KG1 (cell line): ENCODE measurements around the gene EHMT2.
"Not testable (repeated sequence)": the region's sequence is repeated elsewhere in the genome, so short reads cannot be mapped to it uniquely, and the experiment has no call there.

ENCODE experiments used
- DNase-seq: peaks from one replicate; lab custom pipeline; 2025; lab: John Stamatoyannopoulos, UW

EHMT2 gene

DNA sequence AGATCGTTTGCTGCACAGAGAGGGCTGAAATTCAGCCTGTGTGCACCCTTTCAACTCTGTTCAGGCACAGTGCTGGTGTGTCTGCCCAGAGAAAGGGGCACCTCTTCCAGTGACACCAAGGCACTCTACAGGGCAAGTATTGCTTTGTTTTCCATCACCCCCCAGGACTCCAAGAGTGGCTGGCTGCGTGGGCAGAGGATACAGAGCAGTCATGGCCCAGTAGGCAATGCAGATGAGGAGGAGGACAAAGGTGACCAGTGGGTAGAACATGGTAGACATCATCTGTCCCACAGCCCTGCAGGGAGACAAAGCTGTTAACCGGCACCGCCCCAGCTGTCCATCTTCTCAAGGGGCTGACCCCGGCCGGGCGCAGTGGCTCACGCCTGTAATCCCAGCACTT lies 28.2 kb downstream of the EHMT2 start:
- no peak for DNase-seq

DNA sequence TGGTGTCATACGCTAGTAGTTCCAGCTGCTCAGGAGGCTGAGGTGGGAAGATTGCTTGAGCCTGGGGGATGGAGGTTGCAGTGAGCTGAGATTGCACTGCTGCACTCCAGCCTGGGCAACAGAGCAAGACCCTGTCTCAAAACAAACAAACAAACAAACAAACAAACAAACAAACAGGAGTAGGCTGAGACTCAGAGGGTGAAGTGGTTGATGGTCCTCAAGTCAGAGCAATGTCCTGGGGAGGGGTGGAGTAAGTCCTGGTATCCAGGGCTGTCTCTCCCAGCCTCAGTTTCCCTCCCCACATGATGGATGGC lies 28.9 kb downstream of the EHMT2 start:
- not testable (repeated sequence) for DNase-seq

DNA sequence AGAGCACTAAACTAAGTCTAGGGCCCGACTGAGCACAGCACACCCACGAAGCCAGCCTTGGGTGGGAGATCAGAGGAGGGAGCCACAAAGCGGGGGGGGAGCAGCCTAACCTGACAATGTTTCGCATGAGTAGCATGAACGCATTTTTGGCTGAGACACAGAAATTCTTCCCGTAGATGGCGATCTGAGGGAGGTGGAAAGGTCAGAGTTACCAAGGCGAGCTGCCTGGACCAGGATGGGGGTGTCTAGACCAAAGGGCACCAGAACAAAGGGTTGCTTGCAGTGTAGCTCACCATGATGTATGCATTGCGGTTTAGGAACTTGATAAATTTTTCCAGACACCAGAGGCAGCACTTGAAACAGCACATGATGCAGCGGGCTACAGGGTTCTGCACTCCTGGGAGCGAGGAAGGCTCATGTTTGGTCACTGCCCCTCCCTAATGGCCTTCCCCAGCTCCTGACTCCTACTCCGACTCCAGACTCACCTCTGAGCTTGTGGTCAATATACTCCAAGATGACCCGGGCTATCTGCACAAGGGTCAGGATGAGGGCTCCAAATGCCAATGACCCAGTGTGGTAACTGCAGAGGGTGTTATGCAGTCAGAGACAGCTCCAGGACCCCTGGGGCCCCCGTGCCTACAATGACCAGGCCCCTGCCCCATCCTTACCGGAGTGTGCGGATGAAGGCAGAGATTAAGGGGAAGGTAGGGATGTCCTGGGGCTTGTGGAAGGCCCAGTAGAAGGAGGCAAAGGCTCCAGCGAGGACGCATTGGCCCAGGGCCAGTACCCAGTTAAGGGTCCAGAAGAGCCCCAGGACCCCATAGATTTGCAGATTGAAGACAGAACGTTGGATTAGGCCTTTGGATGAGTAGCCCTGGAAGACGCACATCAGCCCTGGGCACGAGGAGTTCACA lies 32.0 kb downstream of the EHMT2 start:
- DNase-seq: no peak

DNA sequence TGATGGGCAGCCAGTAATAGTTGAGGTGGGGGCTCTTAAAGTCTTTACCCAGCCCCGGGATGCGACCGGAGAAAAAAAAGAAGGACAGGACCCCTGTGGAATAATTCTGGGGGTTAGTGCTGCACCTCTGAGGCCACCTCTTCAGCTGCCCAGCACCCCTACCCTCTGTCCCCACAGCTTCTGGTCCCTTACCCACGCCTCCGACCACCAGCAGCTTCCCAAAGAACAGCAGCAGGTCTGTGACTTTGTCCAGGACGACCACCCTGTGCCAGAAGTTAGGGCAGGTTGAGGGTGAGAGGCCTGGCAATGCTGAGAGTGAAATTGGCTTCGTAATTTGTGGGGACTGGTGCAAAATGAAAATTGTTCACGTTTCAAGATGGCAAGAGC lies 32.7 kb downstream of the EHMT2 start:
- no peak for DNase-seq

DNA sequence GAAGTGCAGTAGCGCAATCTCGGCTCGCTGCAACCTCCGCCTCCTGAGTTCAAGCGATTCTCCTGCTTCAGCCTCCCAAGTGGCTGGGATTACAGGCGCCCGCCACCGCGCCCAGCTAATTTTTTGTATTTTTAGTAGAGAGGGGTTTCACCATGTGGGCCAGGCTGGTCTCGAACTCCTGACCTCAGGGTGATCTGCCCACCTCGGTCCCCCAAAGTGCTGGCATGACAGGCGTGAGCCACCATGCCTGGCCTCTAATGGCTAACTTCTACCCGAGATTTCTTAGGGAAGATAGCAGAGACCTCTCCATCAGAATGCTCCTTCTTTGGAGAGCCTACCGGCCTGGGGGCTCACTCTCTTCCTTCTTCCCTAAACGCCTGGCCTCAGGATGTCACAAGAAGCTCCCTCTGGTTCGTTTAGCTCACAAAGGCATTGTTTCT lies 33.4 kb downstream of the EHMT2 start:
- DNase-seq: peak; percentile 2

DNA sequence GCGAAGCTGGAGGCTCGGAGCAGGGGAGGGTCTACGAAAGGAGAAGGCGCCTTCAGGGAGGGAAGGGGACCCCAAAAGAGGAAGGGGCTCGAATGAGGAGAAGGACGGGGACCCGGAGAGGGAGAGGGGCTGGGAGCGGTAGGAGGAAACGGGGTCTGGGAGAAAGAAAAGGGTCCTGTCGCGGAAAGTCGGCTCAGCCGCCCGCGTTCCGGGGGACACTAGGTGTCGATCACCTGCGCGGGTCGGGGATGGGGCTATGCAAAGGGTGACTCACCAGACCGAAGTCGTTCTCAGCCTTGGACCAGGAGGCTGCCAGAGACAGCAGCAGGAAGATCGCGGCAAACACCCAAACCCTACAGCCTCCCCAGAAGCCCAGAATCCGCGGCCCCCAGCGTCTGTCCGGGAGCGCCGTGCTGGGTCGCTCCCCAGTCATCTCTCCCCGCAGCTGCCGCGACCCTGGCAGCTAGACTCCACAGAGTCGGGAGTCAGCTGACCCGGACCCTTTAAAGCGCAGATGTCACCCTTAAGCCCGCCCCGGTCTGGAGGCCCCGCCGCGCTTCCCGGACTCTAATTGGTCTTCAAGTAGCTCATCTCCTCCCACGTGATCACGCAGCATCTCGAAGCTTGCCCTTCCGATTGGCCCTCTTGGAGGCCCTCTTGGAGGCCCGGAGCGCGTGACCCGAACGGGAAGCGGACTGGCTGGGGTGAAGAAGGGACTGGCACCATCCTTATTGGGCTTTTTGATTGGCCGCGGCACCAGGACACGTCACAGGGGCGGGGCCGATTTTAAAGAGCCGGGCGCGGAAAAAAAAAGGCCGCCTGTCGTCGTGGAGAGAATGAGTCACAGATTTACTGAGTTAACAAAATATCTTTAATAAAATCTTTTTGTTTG lies 34.9 kb downstream of the EHMT2 start, which contains the start of gene NEU1:
Gene NEU1, minus strand, starts transcription at position 478 of the 892 bp plus-strand sequence. Its CDS starts 45 bp downstream, at position 433.
- DNase-seq: peak; percentile 95

DNA sequence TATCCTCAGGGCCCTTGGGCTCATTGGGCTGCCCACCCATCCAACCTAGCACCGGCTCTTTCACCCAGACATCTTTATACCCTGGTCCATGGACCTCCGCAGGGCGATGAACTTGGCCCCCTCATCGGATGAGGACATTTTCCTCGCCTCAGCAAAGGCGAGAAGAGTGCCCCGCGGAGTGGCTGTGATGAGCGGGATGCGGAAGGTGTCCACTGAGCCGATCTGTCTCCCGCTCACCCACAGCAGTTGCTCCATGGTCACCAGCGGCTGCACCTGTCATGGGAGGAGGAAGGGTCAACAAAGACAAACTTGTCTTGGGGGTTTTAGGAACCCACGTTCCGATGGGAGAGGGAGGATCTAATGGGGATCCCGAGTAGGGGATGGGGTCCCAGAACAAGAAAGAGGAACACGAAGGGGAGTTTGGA lies 35.6 kb downstream of the EHMT2 start:
- no peak for DNase-seq

DNA sequence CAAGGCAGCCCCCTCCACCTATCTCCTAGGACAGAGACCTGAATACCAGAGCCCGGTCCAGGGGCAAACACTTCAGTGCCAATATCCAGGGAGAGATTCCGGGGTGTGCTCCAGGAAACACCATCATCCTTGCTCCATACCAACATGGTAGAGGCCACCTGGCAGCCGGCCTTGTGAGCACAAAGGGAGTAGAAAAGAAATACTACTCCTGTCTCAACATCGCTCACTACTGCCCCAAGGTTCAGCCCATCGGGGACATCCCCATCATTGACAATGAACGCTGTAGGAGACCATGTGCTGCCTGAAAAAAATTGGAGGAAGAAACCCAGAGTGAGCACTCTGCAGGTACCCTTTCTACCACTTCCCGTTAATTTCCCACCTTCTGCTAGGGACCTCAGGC lies 36.3 kb downstream of the EHMT2 start:
- no peak for DNase-seq

DNA sequence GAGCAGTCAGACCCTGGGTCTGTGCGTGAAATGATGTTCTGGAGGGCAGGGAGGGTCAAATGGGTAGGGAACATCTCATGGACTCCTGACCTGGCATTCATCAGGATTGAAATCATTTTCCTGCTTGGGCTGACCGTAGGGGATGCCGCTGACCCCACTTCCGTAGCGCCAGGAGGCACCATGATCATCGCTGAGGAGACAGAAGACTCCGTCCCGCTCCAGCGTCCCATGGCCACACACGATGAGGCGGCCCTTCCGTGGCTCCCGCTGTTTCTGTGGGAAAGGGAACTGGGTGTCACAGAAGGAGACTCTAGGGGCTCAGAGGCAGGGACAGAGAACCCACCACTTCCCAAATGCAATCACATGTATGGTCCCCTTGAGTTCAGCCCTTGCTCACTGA lies 37.1 kb downstream of the EHMT2 start:
- no peak for DNase-seq

DNA sequence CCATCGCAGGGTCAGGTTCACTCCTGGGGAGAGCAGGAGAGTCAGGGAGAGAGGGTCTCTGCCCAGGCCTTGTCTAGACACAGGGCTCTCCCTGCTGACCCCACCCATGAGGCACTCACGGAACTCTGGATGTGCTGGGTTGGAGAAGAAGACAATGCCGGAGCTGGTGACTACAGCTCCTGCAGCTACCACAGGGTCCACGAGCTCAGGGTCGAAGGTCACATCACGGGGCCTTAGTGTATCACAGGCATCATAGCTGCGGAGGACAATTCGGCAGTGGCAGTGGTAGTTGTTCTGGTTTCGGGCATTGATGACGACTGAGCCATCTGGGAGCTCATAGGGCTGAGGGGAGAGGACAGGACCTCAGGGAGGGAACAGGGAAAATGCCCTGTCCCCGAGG lies 37.6 kb downstream of the EHMT2 start:
- no peak for DNase-seq

DNA sequence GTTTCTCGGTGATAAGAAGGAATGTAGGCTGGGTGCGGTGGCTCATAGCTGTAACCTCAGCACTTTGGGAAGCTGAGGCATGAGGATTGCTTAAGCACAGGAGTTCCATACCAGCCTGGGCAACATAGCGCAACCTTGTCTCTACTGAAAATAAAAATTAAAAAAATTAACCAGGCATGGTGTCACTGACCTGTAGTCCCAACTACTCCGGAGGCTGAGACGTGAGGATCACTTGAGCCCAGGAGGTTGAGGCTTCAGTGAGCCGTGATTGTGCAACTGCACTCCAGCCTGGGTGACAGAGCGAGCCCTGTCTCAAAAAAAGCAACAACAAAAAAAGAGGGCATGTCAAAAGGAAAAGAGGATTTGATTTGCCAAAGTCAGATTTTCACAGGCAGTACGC lies 38.8 kb downstream of the EHMT2 start:
- DNase-seq: no peak

DNA sequence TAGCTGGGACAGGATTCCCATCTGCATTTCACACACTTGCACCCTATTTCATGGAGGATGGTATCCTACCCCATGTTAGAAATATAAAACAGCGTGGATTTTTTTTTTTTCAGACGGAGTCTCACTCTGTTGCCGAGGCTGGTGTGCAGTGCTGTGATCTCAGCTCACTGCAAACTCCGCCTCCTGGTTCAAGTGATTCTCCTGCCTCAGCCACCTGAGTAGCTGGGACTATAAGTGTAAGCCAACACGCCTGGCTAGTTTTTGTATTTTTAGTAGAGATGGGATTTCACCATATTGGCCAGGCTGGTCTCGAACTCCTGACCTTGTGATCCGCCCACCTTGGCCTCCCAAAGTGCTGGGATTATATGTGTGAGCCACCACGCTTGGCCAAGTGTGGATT lies 39.7 kb downstream of the EHMT2 start:
- DNase-seq: not testable (repeated sequence)

DNA sequence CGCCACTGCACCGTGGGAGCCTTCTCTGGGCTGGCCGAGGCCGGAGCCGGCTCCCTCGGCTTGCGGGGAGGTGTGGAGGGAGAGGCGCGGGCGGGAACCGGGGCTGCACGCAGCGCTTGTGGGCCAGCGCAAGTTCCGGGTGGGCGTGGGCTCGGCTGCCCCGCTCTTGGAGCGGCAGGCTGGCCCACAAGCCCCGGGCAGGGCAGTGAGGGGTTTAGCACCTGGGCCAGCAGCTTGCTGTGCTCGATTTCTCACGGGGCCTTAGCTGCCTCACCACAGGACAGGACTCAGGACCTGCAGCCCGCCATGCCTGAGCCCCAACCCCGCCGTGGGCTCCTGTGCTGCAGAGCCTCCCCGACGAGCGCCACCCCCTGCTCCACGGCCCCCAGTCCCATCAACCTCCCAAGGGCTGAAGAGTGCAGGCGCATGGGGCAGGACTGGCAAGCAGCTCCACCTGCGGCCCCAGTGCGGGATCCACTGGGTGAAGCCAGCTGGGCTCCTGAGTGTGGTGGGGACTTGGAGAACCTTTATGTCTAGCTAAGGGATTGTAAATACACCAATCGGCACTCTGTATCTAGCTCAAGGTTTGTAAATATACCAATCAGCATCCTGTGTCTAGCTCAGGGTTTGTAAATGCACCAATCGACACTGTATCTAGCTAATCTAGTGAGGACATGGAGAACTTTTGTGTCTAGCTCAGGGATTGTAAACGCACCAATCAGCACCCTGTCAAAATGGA lies 45.3 kb downstream of the EHMT2 start:
- not testable (repeated sequence) for DNase-seq

DNA sequence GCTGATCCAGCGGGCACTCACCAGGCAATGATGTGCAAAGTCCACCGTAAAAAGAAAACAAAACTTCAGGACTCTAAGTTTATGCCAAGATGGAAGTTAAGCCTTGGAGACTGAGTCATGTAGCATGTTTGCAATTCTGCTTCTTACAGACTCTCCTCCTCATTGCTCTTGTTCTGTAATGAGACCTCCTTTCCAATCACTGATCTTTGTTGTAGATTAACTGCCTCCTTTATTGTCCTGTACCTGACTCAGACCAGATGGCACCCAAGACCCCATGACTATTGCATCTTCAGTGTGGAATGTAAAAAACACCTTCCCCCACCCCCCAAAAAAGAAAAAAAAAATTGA lies 46.0 kb downstream of the EHMT2 start:
- DNase-seq: no peak

DNA sequence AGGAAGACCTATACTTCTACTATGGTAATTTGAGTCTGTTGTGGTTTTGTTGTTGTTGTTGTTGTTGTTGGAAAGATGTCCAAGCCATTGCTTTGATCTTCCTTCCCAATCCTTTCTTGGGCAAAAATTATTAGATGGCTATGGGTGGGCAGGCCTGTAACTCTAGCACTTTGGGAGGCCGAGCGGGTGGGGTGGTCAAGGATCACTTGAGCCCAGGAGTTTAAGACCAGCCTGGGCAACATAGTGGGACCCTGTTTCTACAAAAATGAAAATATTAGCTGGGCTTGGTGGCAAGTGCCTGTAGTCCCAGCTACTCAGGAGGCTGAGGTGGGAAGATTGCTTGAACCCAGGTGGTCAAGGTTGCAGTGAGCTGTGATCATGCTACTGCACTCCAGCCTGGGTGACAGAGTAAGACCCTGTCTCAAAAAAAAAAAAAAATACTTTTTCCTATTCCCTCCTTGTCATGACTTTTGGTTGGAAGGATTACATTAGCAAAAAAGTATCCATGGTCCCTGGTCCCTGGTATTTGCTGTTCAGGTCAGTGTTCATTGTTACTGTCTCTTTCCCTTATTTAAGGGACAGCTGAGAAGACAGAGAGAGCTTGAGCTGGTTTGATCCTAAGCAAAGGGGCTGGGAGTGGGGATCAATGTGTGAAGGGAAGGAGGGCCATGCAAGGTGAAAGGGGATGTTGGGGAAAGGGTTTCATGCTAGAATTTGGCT lies 46.6 kb downstream of the EHMT2 start:
- no peak for DNase-seq

DNA sequence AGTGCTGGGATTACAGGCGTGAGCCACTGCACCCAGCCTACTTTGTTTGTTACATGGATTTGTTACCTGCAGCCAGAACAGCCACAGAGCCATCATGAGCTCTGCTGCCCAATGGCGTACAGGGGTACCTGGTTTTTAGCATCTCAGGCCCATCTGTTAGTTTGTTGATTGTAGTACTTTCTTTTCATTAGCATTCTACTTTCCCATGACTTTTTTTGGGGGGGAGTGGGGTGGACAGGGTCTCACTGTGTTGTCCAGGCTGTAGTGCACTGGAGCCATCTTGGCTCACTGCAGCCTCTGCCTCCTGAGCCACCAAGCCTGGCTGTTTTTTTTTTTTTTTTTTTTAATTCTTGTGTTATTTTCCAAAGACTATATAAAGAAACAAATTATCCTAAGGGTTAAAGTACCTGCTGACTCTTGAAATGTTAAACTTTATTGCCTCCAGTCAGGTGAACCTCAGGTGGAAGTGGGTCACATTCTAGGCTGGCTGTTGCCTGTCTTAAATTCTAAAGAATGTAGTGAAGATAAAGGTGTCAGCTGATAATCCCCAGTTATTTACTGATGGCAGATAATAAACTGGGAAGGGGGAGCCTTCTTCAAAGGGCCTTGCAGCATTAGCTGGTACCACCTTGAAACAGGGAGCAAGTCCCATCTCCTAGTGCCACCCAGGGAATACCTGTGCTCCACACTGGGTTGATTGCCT lies 50.1 kb downstream of the EHMT2 start:
- no peak for DNase-seq

DNA sequence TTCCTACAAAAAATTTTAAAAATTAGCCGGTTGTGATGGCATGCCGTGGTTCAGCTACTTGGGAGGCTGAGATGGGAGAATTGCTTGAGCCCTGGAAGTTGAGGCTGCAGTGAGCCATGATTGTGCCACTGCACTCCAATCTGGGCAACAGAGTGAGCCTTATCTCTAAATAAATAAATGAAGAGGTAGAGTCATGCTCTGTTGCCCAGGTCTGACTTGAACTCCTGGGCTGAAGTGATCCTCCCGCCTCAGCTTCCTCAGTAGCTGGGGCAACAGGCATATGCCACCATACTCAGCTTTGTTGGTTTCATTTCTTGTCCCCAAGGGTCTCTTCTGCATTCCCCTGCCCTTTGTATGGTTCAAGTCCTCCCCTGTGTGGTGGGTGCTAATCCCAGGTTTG lies 53.0 kb downstream of the EHMT2 start:
- DNase-seq: no peak

DNA sequence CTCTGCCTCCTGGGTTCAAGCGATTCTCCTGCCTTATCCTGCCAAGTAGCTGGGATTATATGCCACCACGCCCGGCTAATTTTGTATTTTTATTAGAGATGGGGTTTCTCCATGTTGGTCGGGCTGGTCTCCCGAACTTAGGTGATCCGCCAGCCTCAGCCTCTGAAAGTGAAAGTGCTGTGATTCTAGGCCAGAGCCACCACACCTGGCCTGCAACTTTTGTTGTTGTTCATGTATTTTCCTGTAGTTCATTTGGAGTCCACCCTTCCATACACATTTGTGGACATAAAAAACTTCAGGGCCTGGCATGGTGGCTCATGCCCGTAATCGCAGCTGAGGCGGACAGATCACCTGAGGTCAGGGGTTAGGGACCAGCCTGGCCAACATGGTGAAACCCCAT lies 55.4 kb downstream of the EHMT2 start:
- no peak for DNase-seq

DNA sequence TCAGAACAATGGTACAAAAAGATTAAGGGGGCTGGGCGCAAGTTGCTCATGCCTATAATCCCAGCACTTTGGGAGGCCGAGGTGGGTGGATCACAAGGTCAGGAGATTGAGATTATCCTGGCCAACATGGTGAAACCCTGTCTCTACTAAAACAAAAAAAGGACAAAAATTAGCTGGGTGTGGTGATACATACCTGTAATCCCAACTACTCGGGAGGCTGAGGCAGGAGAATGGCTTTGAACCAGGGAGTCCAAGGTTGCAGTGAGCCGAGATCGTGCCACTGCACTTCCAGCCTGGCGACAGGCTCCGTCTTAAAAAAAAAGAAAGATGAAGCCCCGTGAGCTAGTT lies 57.7 kb downstream of the EHMT2 start:
- DNase-seq: not testable (repeated sequence)

DNA sequence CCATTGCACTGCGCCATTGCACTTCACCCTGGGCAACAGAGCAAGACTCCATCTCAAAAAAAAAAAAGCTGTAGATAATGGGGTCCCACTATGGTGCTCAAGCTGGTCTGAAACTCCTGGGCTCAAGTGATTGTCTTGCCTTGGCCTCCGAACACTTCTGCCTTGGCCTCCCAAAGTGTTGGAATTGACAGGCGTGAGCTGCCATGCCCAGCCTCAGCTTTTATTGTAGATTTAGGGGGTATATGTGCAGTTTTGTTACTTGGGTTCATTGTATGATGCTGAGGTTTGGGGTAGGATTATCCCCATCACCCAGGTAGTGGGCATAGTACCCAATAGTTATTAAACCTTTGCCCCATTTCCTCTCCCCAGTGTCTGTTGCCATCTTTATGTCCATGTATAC lies 58.5 kb downstream of the EHMT2 start:
- DNase-seq: no peak

DNA sequence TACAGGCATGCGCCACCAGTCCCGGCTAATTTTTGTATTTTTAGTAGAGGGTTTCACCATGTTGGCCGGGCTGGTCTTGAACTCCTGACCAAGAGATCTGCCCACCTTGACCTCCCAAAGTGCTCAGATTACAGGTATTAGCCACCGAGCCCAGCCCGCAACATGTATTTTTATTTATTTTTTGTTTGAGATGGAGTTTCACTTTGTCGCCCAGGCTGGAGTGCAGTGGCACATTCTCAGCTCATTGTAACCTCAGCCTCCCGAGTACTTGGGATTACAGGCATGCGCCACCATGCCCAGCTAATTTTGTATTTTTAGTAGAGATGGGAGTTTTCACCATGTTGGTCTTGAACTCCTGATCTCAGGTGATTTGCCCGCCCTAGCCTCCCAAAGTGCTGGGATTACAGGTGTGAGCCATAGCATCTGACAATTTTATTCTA lies 59.4 kb downstream of the EHMT2 start:
- DNase-seq: not testable (repeated sequence)
